Esophagus squamous epithelium (tissue), 4 donors: ENCODE data around the gene GRK5.

ENCODE experiments used
- POLR2A ChIP-seq, 4 donors: fragments of 450-650 bp; IDR thresholded peaks; one replicate each; pipeline ENCODE4 v1.6.1; 2017; ENCODE audit warnings: antibody characterized with exemption in 4 of 4, mild to moderate bottlenecking in 4 of 4, moderate library complexity in 3 of 4
- TF ChIP-seq, protein P1 (sequence below), 6 experiments: fragments of 450-650 bp in 4 of 6; fragments of 200-600 bp in 2 of 6; sonication (generic) in 2 of 6; IDR thresholded peaks; one replicate each; pipeline ENCODE4 v1.5.1; 2016 to 2019; ENCODE audit warnings: antibody characterized with exemption in 6 of 6, mild to moderate bottlenecking in 4 of 6, moderate library complexity in 4 of 6

DNA sequence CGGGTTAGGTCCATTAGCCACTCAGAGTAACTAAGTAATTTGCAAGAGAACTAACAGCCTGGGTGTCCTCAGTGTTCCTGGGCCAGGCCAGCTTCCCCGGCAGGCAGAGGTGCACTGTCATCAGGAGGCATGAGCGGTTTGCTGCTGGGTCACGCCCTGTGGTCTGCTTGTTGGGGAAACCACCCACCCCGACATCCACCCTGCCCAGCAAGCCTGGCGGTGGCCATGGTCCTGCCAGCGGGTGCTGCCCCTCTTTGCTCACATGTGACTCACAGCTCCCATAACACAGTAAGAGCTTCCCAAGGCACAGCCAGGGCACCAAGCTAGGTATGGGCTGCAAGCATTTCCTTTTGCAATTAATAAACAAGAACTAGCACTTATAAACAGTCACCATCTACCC is 259.3 kb downstream of the GRK5 start:
- TF ChIP-seq, protein P1, sequence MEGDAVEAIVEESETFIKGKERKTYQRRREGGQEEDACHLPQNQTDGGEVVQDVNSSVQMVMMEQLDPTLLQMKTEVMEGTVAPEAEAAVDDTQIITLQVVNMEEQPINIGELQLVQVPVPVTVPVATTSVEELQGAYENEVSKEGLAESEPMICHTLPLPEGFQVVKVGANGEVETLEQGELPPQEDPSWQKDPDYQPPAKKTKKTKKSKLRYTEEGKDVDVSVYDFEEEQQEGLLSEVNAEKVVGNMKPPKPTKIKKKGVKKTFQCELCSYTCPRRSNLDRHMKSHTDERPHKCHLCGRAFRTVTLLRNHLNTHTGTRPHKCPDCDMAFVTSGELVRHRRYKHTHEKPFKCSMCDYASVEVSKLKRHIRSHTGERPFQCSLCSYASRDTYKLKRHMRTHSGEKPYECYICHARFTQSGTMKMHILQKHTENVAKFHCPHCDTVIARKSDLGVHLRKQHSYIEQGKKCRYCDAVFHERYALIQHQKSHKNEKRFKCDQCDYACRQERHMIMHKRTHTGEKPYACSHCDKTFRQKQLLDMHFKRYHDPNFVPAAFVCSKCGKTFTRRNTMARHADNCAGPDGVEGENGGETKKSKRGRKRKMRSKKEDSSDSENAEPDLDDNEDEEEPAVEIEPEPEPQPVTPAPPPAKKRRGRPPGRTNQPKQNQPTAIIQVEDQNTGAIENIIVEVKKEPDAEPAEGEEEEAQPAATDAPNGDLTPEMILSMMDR (IDR thresholded peaks at IDR 0.05), result no peak
- TF ChIP-seq POLR2A (IDR thresholded peaks at IDR 0.05), result no peak
